Astrocyte of the cerebellum (primary cell): Measurements from ENCODE around the gene NCBP2.

Experiments
- DNase-seq: peaks from one replicate; pipeline ENCODE4 v3.0.0-alpha.2; 2011; ENCODE audit warnings: low read depth
- H3K4me3 ChIP-seq: 2 replicates; pipeline ENCODE4 v1.5.1; 2011; ENCODE audit warnings: mild to moderate bottlenecking, low read depth, low read length, moderate library complexity
- in situ Hi-C: cut with HindIII; loops from 2 replicates; pipeline ENCODE4 v1.10.0; 2017; ENCODE audit warnings: low sequenced_read_pairs
- TF ChIP-seq, protein P1 (sequence below): IDR thresholded peaks from 2 replicates; pipeline ENCODE4 v1.5.1; 2012; ENCODE audit warnings: low read length, low read depth, moderate library complexity, mild to moderate bottlenecking; ENCODE audit errors: missing control alignments

NCBP2 gene

GRCh38 chr3:196968233-196969133 lies 26.2 kb upstream of the NCBP2 start, which contains the start of gene PIGZ:
Gene PIGZ (minus strand): TSS chr3:196968833. CDS start chr3:196952031, 16,802 bp downstream.
- TF ChIP-seq, protein P1, sequence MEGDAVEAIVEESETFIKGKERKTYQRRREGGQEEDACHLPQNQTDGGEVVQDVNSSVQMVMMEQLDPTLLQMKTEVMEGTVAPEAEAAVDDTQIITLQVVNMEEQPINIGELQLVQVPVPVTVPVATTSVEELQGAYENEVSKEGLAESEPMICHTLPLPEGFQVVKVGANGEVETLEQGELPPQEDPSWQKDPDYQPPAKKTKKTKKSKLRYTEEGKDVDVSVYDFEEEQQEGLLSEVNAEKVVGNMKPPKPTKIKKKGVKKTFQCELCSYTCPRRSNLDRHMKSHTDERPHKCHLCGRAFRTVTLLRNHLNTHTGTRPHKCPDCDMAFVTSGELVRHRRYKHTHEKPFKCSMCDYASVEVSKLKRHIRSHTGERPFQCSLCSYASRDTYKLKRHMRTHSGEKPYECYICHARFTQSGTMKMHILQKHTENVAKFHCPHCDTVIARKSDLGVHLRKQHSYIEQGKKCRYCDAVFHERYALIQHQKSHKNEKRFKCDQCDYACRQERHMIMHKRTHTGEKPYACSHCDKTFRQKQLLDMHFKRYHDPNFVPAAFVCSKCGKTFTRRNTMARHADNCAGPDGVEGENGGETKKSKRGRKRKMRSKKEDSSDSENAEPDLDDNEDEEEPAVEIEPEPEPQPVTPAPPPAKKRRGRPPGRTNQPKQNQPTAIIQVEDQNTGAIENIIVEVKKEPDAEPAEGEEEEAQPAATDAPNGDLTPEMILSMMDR, result no peak
- in situ Hi-C loops, result no loop called here
- no peak for DNase-seq
- peak within 1 kb of the TSS; percentile 56 for H3K4me3 ChIP-seq

- no peak for DNase-seq
- TF ChIP-seq, protein P1, result no peak
These were observed 25.3 kb upstream of the NCBP2 start for GRCh38 chr3:196967412-196968232.

DNA sequence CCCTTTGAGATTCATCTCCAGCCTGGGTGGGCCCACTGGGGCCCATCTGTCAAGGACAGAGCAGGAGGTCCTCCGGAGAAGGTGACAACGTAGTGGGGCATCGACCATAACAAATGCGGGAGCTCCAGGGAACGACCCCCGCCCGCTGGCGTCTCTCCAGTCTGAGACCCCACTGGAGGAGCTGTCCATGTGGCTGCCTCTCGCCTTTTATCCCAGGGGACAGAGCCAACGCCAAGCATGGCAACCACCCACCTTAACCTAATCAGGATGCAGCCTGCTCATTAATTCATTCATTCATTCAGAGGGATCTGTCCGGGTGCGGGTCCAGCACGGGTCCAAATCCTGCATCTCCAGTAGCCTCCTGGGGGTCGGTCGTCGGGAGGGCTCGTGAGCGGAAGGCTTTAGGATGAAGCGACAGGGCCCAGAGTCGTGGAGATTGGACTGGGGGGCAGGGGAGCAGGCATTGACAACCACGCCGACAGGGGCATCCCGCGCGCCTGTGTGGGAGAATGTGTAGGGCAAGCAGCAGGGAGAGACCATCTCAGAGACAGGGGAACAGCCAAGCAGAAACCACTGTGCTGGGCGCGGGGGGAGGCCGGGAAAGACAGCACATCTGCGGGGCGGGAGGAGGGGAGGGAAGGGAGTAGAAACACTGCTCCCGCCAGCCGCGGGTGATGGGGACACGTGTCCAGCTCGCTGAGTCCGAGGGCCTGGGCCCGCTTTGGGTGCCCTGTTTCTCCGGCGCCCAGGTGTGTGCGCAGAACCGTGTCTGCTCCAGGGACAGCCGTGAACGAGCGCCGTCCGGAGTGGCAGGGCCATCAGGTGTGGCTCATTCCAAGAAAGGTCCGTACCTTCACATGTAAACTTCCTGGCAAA lies 24.4 kb upstream of the NCBP2 start:
- no peak for DNase-seq
- in situ Hi-C loops, result no loop called here
- H3K4me3 ChIP-seq, result no peak overlapping the region
- TF ChIP-seq, protein P1, result no peak

More at GRCh38 chr3:196967412-196968232, 25.3 kb upstream of the NCBP2 start:
- H3K4me3 ChIP-seq, result no peak overlapping the region
- in situ Hi-C loops, result no loop called here

DNA sequence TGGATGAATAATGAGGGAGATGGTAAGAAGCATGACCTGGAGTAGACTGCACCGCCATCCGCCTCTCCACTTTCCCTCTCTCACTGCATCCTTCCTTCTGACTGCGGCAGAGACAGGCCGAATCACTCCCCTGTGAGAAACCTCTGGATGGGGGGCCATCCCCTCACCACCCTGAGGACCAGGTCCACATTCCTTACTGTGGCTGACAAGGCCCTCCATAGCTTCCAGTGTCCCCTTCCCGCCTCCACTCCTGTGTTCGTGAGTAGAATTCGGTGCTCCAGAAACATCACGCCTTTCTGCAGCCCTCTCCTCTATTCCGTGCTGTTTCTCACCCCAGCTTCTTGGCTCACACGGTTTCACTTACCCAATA lies 23.5 kb upstream of the NCBP2 start:
- DNase-seq, result no peak
- in situ Hi-C loops, result no loop called here
- H3K4me3 ChIP-seq, result no peak overlapping the region
- TF ChIP-seq, protein P1, result no peak

DNA sequence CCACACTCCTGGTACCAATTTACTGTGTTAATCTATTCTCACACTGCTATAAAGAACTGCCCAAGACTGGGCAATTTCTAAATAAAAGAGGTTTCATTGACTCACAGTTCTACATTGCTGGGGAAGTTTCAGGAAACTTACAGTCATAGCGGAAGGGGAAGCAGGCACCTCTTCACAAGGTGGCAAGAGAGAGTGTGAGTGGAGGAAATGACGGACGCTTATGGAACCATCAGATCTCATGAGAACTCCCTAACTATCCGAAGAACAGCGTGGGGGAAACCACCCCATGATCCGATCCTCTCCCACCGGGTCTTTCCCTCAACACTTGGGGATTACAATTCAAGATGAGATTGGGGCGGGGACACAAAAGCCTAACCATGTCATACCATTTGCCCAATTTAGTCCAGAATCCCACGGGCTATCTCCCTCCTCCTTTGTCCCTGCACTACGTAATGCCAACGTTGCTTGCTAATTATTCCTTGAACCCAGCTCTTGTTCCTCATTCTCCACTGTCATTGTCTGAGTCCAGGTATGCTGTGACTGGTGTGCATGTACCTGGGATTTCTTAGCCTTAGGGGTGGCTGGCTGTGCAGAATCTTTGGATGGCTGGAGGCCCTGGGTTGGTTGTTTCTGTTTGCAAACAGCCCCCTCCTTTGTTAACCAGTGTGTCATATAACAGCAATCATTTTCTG lies 22.9 kb upstream of the NCBP2 start:
- in situ Hi-C loops, result no loop called here
- H3K4me3 ChIP-seq, result no peak overlapping the region
- TF ChIP-seq, protein P1, result no peak
- no peak for DNase-seq
